Fibroblast of villous mesenchyme (primary cell): ENCODE results near the gene DZIP3. TPM values are rescaled to one million over a fixed set of nuclear protein-coding genes. Genes with fewer than 3 reads are reported as not detected.
A peak's percentile ranks its signal among the peaks of the same experiment; 100 is the strongest.

ENCODE experiments used
- DNase-seq: peaks from one replicate; pipeline ENCODE4 v3.0.0-alpha.2; 2010; ENCODE audit warnings: low read depth
- H3K4me3 ChIP-seq: 2 replicates; pipeline ENCODE4 v1.5.1; 2011; ENCODE audit warnings: low read depth, mild to moderate bottlenecking, low read length
- CTCF ChIP-seq: IDR thresholded peaks from 2 replicates; pipeline ENCODE4 v1.5.1; 2012; ENCODE audit warnings: low read depth, mild to moderate bottlenecking, low read length; ENCODE audit not compliant: insufficient read depth
- total RNA-seq: library from RNA; depleted of rRNA; stranded (reverse); fragments of >200 nt; gene quantifications from 2 replicates; pipeline ENCODE4 v1.2.3, GENCODE V29; 2012

The DZIP3 gene
- total RNA-seq: 13.2 and 19.4 TPM in 2 replicates

- peak; percentile 4 for TF ChIP-seq CTCF
- H3K4me3 ChIP-seq: peak within 1 kb of the TSS; percentile 95
- peak; percentile 94 for DNase-seq
These were observed at the start of gene DZIP3, which contains the start of gene CIP2A for GRCh38 chr3:108589081-108589997. DZIP3 (plus strand) TSS chr3:108589722; CDS start chr3:108605407, 15,685 bp downstream. CIP2A (minus strand) TSS chr3:108589438; CDS start chr3:108589375, 63 bp downstream.

- peak; percentile 28 for DNase-seq
- no peak for TF ChIP-seq CTCF
- peak overlapping the region; percentile 42 for H3K4me3 ChIP-seq
These were observed 43.3 kb upstream of the DZIP3 start for GRCh38 chr3:108546247-108546646.

DNA sequence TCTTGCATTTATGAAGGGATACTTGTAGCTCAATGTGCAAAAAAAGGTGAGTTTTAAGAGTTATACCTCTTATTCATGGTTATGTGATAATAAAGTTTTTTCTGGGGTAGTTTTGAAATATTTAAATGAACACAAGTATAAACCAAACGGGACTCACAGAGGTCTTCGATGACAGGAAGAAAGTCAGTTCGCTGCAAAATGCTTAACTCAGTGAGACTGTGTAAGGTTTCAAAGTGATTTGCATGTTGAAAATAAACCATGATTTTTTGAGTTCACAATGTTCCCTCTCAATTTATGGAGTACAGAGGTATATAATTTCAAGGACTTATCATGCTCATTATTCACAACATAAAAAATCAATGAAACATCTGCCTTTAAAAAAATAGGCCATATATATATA is 42.8 kb upstream of the DZIP3 start:
- TF ChIP-seq CTCF: no peak
- peak overlapping the region; percentile 42 for H3K4me3 ChIP-seq
- DNase-seq: no peak

- DNase-seq: peak; percentile 59
- no peak for TF ChIP-seq CTCF
- H3K4me3 ChIP-seq: no peak overlapping the region
These were observed 41.2 kb upstream of the DZIP3 start for GRCh38 chr3:108548304-108548703.

DNA sequence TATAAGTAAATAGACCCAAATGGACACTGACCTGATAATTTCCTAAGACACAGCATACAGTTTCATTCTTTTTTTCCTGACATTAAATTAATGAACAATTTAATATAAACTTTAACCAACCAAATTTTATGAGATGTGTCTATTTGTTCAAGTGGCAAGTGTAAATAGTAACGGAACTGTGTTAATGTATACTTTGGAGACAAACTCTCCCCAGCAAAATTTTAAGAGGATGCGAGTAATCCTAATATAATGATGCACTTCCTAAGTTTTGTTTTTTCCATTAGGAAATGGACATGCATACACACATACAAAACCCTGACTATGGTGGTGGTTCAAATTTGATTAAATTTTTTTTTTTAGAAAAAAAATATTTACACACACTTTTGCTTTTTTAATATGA is 40.6 kb upstream of the DZIP3 start:
- no peak for DNase-seq
- TF ChIP-seq CTCF: no peak
- no peak overlapping the region for H3K4me3 ChIP-seq

DNA sequence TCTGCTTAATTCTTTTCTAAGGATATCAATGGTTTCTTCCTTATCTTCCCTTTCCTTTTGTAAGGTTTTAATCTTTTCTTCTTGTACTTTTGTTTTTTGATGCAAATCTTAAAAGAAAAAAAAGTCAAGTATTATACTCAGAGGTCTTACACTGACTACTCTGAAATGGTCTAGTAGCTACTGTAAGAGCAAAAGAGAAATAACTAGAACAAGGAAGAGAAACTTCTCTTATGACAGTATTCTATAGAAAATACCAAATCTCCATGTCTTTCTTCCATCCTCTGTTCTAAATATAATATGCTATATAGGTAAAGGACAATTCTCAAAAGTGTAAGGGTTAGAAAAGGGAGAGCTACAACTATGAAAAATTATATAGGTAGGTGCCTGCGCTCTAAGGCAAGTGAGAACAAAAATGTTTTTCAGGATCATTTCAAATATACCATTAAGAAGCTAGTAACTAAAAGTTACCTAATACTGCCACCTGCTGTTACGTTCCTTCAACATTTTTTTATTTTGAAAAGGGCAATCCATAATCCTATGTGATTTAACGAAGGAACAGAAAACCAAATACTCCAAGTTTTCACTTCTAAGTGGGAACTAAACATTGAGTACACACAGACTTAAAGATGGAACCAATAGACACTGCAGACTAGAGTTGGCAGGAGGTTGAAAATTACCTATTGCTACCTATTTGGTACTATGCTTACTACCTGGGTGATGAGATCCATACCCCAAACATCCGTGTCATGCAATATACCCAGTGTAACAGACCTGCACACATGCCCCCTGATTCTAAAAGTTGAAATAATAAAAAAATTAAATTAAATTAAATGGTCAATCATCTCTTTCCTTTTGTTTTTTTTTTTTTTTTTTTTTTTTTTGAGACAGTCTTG is 37.0 kb upstream of the DZIP3 start:
- DNase-seq: peak; percentile 65
- TF ChIP-seq CTCF: peak; percentile 45
- no peak overlapping the region for H3K4me3 ChIP-seq
